Ovary (tissue), 3 donors: ENCODE measurements around the gene INPP5A.

Experiments used
- CTCF ChIP-seq, 3 donors: fragments of 450-650 bp in 2 of 3; fragments of 200-600 bp in 1 of 3; IDR thresholded peaks; one replicate each; pipeline versions ENCODE4 v1.5.1 to v1.8.0; 2016 to 2022; ENCODE audit warnings: antibody characterized with exemption in 3 of 3, mild to moderate bottlenecking in 1 of 3
- EP300 ChIP-seq: sonication (generic); formaldehyde crosslinking; IDR thresholded peaks from one replicate; pipeline ENCODE4 v1.6.1; 2017; ENCODE audit warnings: antibody characterized with exemption
- donor health status: DM: no; HTN: no; CAD: no.

- no peak for TF ChIP-seq CTCF (IDR thresholded peaks at IDR 0.05)
- TF ChIP-seq EP300, result no peak
These were observed 73.7 kb downstream of the INPP5A start for GRCh38 chr10:132611026-132611910.
